ENCODE results near the gene COCH.
"Not testable (repeated sequence)": the region's sequence is repeated elsewhere in the genome, so short reads cannot be mapped to it uniquely, and the experiment has no call there.

The COCH gene

DNA sequence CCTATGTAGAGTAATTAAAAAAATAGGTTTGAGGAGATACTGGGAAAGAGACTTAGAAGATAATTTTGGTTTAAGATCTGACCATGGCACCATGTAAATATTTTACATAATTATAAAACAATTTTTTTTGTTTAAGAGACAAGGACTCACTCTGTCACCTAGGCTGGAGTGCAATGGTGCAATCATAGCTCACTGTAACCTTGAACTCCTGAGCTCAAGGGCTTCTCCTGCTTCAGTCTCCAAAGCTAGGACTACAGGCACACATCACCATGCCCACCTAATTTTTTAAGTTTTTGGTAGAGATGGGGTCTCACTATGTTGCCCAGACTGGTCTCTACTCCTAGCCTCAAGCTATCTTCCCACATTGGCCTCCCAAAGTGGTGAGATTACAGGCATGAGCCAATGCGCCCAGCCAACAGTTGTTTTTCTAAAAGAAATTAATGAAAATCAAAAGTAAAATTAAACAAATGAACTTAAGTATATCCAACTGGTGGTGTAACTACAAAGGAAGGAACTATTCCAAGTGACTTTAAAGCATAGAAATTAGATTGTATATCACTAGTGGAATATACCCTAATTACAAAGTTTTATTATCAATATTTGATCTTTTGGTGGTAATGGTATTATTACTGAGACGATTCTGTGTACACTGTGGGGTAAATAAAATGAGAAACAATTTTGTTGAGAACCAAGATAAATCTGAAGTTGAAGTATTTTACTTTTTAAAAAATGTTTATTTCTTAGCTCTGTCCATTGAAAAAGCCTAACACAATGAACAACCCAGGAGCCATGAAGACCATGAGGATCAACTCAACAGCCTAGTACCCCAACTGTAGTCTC is 29.1 kb downstream of the COCH start:
- H3K4me2 ChIP-seq (ENCODE audit: low read length), result no peak overlapping the region
- H3K36me3 ChIP-seq (ENCODE audit: insufficient read depth, low read length), result peaks cover 30% of the 10 kb centered on the region
- no peaks in the 10 kb centered on the region for H3K9me3 ChIP-seq (replicated peaks; ENCODE audit: low read length)
- H3K4me1 ChIP-seq (ENCODE audit: control insufficient read depth, insufficient read depth, low read length), result no peaks in the 10 kb centered on the region
- H3K27me3 ChIP-seq (ENCODE audit: control insufficient read depth, insufficient read depth, low read length), result no peaks in the 10 kb centered on the region
- H3K4me3 ChIP-seq (ENCODE audit: low read length), result no peak overlapping the region
- H3K9ac ChIP-seq (ENCODE audit: low read depth, low read length), result no peak overlapping the region

DNA sequence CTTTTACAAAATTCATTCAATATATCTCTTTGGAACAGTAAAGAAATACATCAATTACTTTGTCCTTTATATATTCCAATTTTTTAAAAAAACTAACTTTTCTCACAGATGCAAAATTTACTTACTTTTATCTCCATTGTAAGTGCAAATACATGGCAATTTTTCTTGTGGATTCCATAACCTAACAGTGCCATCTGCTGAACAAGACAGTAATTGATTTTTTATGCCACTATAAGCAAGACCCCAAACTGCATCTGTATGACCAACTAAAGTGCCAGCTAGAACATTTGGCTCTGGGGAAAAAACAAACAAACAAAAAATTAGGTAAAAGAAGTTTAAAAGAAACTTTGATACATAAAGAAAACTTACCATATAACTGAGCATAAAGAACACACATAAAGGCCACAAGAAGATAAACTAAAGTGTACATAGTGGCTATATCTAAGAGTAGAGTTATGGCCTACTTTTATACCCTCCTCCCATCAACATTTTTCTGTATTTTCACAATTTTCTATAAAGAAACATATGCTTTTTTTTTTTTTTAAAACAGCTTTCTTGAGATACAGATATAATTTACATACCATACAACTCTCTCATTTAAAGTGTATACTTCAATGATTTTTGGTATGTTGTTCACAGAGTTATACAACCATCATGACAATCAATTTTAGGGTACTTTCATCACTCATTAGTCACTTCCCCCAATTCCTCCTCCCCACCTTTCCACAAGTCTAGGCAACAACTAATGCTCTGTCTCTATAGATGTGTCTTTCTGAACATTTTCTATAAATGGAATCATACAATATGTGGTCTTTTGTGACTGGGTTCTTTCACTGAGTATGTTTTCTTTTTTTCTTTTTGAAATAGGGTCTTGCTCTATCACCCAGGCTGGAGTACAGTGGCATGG is 32.6 kb downstream of the COCH start:
- Histone ChIP-seq H3K36me3 (ENCODE audit: insufficient read depth, low read length) (peaks cover 44% of the 10 kb centered on the region), H3K4me2 (ENCODE audit: low read length) (no peak overlapping the region), H3K4me1 (ENCODE audit: control insufficient read depth, insufficient read depth, low read length) (no peaks in the 10 kb centered on the region), H3K9ac (ENCODE audit: low read depth, low read length) (no peak overlapping the region), H3K4me3 (ENCODE audit: low read length) (no peak overlapping the region), H3K9me3 (replicated peaks; ENCODE audit: low read length) (no peaks in the 10 kb centered on the region), H3K27me3 (ENCODE audit: control insufficient read depth, insufficient read depth, low read length) (no peaks in the 10 kb centered on the region)

DNA sequence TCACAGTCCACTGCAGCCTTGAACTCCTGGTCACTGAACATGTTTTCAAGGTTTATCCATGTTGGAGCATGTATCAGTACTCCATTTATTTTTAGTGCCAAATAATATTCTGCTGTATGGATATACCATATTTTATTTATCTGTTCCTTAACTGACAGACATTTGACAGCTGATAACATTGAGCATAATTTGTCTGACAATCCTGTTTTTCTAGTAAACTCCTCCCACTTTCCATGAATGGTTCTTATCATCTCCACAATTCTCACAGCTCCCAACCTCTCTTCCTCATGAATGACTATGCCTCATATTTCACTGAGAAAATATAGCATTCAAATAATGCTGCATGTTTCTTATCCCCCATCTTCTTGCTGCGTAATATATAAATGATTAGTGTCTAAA is 33.3 kb downstream of the COCH start:
- peaks cover 44% of the 10 kb centered on the region for H3K36me3 ChIP-seq (ENCODE audit: insufficient read depth, low read length)
- no peaks in the 10 kb centered on the region for H3K4me1 ChIP-seq (ENCODE audit: control insufficient read depth, insufficient read depth, low read length)
- no peaks in the 10 kb centered on the region for H3K27me3 ChIP-seq (ENCODE audit: control insufficient read depth, insufficient read depth, low read length)
- no peak overlapping the region for H3K4me2 ChIP-seq (ENCODE audit: low read length)
- H3K4me3 ChIP-seq (ENCODE audit: low read length), result no peak overlapping the region
- no peak overlapping the region for H3K9ac ChIP-seq (ENCODE audit: low read depth, low read length)
- H3K9me3 ChIP-seq (replicated peaks; ENCODE audit: low read length), result no peaks in the 10 kb centered on the region

DNA sequence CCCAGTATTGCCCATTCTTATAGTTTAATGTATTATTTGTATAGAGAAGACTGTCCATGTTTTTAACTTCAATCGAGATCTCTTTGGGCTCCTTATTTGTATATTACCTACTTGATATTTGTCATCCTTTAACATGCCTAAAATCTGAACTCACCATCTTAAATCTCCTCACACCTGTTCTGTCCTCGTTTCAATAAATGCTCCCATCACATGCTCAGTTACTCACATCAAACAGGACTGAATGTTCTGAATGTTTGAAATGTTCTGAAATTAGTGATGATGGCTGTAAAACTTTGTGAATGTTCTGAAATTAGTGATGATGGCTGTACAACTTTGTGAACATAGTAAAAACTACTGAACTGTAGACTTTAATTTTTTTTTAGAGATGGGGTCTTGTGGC is 34.5 kb downstream of the COCH start:
- H3K4me1 ChIP-seq (ENCODE audit: control insufficient read depth, insufficient read depth, low read length), result no peaks in the 10 kb centered on the region

DNA sequence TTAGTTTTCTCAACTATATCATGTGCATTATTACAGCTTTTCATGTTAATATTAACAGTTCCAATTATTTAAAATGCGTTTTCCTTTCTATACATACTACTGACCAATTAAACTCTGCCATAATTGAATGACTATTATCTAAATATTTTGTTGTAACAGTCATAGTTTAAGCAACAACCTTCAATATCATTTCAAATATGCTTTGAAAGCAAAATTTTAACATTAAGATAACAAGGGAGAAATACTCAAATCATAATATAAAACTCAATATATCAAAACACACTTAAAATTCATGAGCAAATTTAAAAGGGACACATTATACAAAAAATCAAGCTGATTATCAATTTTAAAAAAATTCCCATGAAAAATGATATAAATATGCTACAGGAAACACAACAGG is 40.5 kb downstream of the COCH start:
- Histone ChIP-seq H3K36me3 (ENCODE audit: insufficient read depth, low read length) (peaks cover 22% of the 10 kb centered on the region), H3K4me1 (ENCODE audit: control insufficient read depth, insufficient read depth, low read length) (peaks cover 4% of the 10 kb centered on the region), H3K27me3 (ENCODE audit: control insufficient read depth, insufficient read depth, low read length) (no peaks in the 10 kb centered on the region), H3K4me2 (ENCODE audit: low read length) (no peak overlapping the region), H3K9ac (ENCODE audit: low read depth, low read length) (no peak overlapping the region), H3K4me3 (ENCODE audit: low read length) (no peak overlapping the region), H3K9me3 (replicated peaks; ENCODE audit: low read length) (no peaks in the 10 kb centered on the region)

More for the DNA sequence above, 34.5 kb downstream of the COCH start:
- Histone ChIP-seq H3K4me3 (ENCODE audit: low read length) (no peak overlapping the region), H3K36me3 (ENCODE audit: insufficient read depth, low read length) (peaks cover 43% of the 10 kb centered on the region), H3K9ac (ENCODE audit: low read depth, low read length) (no peak overlapping the region), H3K9me3 (replicated peaks; ENCODE audit: low read length) (no peaks in the 10 kb centered on the region), H3K27me3 (ENCODE audit: control insufficient read depth, insufficient read depth, low read length) (no peaks in the 10 kb centered on the region), H3K4me2 (ENCODE audit: low read length) (no peak overlapping the region)

DNA sequence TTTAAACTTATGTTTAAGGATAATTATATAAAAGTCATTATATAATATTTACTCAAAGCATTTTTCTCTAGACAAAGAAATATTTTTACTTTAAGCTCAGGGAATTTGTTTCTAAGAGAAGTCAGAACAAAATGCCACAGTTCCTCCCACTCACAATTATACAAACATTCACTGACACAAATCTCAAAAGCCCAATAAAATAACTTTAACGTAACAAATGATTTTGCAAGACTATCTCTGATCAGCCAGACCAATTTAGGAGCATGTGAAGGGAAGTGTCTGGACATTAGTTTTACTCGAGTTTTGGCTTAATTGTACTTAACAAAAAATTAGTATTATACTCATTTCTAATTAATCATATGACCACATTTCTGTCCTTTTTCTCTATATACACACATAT is 41.2 kb downstream of the COCH start:
- peak overlapping the region; percentile 6 for H3K4me2 ChIP-seq (ENCODE audit: low read length)
- no peak overlapping the region for H3K4me3 ChIP-seq (ENCODE audit: low read length)
- no peaks in the 10 kb centered on the region for H3K9me3 ChIP-seq (replicated peaks; ENCODE audit: low read length)
- no peak overlapping the region for H3K9ac ChIP-seq (ENCODE audit: low read depth, low read length)
- no peaks in the 10 kb centered on the region for H3K27me3 ChIP-seq (ENCODE audit: control insufficient read depth, insufficient read depth, low read length)
- H3K36me3 ChIP-seq (ENCODE audit: insufficient read depth, low read length), result peaks cover 17% of the 10 kb centered on the region
- peaks cover 4% of the 10 kb centered on the region for H3K4me1 ChIP-seq (ENCODE audit: control insufficient read depth, insufficient read depth, low read length)

DNA sequence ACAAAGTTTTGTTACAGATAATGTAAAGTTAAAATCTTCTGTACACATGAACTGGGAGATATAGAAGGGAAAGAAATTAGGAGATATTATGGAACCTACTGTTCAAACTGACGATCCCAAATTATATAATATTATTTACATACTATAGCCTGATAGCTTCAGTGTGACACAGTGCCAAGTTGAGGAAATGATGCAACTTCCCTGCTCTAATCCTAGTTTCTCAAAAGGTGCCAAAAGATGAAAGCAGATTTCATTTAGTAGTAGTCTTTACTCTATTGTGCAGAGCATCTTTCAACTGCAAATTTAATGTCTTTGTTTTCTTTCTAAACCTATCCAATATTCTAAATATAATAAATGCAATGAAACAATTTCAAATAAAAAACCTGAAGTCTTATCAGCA is 46.9 kb downstream of the COCH start:
- H3K27me3 ChIP-seq (ENCODE audit: control insufficient read depth, insufficient read depth, low read length), result no peaks in the 10 kb centered on the region
- H3K9ac ChIP-seq (ENCODE audit: low read depth, low read length), result no peak overlapping the region
- H3K4me3 ChIP-seq (ENCODE audit: low read length), result no peak overlapping the region
- H3K36me3 ChIP-seq (ENCODE audit: insufficient read depth, low read length), result peaks cover 9% of the 10 kb centered on the region
- H3K4me1 ChIP-seq (ENCODE audit: control insufficient read depth, insufficient read depth, low read length), result no peaks in the 10 kb centered on the region
- no peaks in the 10 kb centered on the region for H3K9me3 ChIP-seq (replicated peaks; ENCODE audit: low read length)
- H3K4me2 ChIP-seq (ENCODE audit: low read length), result no peak overlapping the region

DNA sequence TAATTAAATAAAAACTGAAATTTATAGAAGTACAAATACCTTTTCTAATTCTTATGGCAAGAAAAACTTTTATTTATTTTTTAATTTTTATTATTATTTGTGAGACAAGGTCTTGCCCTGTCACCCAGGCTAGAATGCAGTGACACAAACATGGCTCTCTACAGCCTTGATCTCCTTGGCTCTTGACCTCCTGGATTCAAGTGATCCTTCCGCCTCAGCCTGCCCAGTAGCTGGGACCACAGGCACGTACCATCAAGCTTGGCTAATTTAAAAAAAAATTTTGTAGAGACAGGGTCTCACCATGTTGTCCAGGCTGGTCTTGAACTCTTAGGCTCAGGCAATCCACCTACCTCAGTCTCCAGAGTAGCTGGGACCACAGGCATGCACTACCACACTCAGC is 47.4 kb downstream of the COCH start:
- H3K9me3 ChIP-seq (replicated peaks; ENCODE audit: low read length), result no peaks in the 10 kb centered on the region
- no peaks in the 10 kb centered on the region for H3K27me3 ChIP-seq (ENCODE audit: control insufficient read depth, insufficient read depth, low read length)
- no peaks in the 10 kb centered on the region for H3K4me1 ChIP-seq (ENCODE audit: control insufficient read depth, insufficient read depth, low read length)
- no peak overlapping the region for H3K4me3 ChIP-seq (ENCODE audit: low read length)
- no peak overlapping the region for H3K9ac ChIP-seq (ENCODE audit: low read depth, low read length)
- peaks cover 9% of the 10 kb centered on the region for H3K36me3 ChIP-seq (ENCODE audit: insufficient read depth, low read length)
- H3K4me2 ChIP-seq (ENCODE audit: low read length), result no peak overlapping the region

DNA sequence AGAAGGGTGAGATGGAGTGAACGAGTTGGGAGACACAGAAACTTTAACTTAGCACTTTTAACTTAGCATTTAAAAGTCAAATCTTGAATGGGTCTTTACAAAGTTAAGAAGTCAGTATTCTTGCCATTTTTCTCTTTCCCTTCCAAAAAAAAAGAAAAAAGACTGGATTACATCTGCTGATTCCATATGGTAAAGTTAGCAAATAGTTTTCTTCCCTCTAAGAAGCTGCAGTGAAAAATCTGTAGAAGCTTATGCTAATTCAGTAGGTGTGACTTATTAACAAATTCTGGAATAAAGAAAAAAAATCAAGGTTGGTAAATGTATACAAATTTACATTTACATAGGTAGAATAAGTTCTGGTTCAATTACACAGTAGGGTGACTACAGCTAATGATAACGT is 50.9 kb downstream of the COCH start:
- peaks cover 5% of the 10 kb centered on the region for H3K36me3 ChIP-seq (ENCODE audit: insufficient read depth, low read length)

DNA sequence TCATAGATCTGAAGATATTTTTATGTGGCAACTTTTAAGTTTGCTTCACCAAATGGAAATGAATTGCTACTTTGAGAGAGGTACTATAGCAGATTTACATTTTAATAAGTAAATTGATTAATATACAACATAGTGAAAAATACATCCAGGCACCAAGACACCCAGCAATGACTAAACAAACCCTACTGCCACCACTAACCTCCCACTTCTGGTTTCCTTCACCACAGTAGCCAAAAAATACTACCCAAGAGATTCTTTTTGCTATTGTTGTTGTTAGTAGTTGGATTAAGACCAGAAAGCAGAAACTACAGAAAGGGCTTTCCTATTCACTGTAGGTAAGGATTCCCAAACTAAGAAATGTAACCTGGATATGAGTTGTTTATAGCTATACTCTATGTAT is 54.1 kb downstream of the COCH start:
- no peak overlapping the region for H3K4me3 ChIP-seq (ENCODE audit: low read length)
- H3K27me3 ChIP-seq (ENCODE audit: control insufficient read depth, insufficient read depth, low read length), result no peaks in the 10 kb centered on the region
- peaks cover 7% of the 10 kb centered on the region for H3K36me3 ChIP-seq (ENCODE audit: insufficient read depth, low read length)
- no peaks in the 10 kb centered on the region for H3K4me1 ChIP-seq (ENCODE audit: control insufficient read depth, insufficient read depth, low read length)
- no peak overlapping the region for H3K4me2 ChIP-seq (ENCODE audit: low read length)
- H3K9me3 ChIP-seq (replicated peaks; ENCODE audit: low read length), result no peaks in the 10 kb centered on the region
- no peak overlapping the region for H3K9ac ChIP-seq (ENCODE audit: low read depth, low read length)

More for the DNA sequence above, 50.9 kb downstream of the COCH start:
- Histone ChIP-seq H3K4me1 (ENCODE audit: control insufficient read depth, insufficient read depth, low read length) (no peaks in the 10 kb centered on the region), H3K27me3 (ENCODE audit: control insufficient read depth, insufficient read depth, low read length) (no peaks in the 10 kb centered on the region), H3K9ac (ENCODE audit: low read depth, low read length) (no peak overlapping the region), H3K9me3 (replicated peaks; ENCODE audit: low read length) (no peaks in the 10 kb centered on the region), H3K4me3 (ENCODE audit: low read length) (no peak overlapping the region), H3K4me2 (ENCODE audit: low read length) (no peak overlapping the region)

DNA sequence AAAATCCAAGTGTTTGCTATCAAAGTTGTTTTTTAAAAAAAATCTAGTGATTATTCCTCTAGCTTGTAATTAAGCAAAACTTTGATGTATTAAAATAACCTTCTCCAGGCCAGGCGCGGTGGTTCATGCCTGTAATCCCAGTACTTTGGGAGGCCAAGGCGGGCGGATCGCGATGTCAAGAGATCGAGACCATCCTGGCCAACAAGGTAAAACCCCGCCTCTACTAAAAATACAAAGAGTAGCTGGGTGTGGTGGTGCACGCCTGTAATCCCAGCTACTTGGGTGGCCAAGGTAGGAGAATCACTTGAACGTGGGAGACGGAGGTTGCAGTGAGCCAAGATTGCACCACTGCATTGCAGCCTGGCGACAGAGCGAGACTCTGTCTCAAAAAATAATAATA is 59.6 kb downstream of the COCH start:
- not testable (repeated sequence) for H3K27me3 ChIP-seq (ENCODE audit: control insufficient read depth, insufficient read depth, low read length); H3K4me2 ChIP-seq (ENCODE audit: low read length); H3K9ac ChIP-seq (ENCODE audit: low read depth, low read length); H3K9me3 ChIP-seq (replicated peaks; ENCODE audit: low read length); H3K4me1 ChIP-seq (ENCODE audit: control insufficient read depth, insufficient read depth, low read length); H3K4me3 ChIP-seq (ENCODE audit: low read length)
- peaks cover 28% of the 10 kb centered on the region for H3K36me3 ChIP-seq (ENCODE audit: insufficient read depth, low read length)

Data from skeletal muscle satellite cell (primary cell).